NCI-H2029 treated with DMSO at 0.1 percent for 48 hours (cell line): ENCODE measurements around the gene AIFM3.
"Not testable (repeated sequence)": the region's sequence is repeated elsewhere in the genome, so short reads cannot be mapped to it uniquely, and the experiment has no call there.

ENCODE experiments used
- DNase-seq: peaks from one replicate; lab custom pipeline; 2025; lab: John Stamatoyannopoulos, UW

The AIFM3 gene

DNA sequence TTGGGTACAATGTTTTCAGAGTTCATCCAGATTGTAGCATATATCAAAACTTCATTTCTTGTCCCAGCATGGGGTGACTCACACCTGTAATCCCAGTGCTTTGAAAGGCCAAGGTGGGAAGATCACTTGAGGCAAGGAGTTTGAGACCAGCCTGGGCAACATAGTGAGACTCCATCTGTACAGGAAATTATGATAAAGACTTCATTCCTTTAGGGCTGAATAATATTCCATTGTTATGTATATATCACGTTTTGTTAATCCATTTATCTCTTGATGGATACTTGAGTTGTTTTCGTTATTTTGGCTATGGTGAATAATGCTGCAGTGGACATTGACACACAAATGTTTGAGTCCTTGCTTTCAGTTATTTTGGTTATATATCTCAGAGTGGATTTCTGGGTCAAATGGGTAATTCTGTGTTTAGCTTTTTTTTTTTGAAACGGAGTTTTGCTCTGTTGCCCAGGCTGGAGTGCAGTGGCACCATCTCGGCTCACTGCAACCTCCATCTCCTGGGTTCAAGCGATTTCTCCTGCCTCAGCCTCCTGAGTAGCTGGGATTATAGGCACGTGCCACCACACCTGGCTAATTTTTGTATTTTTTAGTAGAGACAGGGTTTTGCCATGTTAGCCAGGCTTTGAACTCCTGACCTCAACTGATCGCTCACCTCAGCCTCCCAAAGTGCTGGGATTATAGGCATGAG, 24.7 kb upstream of the AIFM3 start:
- DNase-seq, result not testable (repeated sequence)

DNA sequence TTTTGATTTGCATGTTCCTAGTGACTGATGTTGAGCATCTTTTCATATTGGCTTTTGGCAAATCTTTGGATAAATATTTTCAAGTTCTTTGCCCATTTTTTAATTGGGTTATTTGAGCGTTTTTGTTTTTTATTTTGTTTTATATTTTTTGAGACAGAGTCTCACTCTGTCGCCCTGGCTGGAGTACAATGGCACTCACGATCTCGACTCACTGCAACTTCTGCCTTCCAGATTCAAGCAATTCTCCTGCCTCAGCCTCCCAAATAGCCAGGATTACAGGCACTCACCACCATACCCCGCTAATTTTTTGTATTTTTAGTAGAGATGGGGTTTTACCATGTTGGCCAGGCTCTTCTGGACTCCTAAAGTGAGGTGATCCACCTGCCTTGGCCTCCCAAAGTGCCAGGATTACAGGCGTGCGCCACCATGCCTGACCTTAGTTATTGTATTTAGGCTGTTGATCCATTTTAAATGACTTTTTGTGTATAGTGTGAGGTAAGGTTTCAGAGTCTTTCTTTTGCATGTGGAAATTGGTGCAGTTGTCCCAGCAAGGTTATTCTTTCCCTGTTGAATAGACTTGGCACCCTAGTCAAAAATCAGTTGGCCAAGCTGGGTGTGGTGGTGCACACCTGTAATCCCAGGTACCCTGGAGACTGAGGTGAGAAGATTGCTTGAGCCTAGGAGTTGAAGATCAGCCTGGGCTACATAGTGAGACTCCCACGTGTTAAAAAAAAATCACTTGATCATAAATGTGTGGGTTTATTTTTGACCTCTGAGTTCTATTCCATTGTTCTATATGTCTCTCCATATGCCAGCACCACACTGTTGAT, 23.7 kb upstream of the AIFM3 start:
- no peak for DNase-seq

DNA sequence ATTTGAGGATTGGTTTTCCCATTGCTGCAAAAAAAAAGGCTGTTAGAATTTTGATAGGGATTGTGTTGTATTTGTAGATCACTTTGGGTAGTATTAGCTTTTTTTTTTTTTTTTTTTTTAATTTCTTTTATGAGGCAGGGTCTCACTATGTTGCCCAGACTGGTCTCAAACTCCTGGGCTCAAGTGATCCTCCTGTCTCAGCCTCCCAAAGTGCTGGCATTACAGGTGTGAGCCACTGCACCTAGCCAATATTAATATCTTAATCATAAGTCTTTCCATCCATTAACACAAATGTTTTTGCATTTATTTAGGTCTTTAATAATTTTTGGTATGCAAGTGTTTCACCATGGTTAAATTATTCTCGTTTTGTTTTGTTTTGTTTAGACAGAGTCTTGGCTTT, 23.0 kb upstream of the AIFM3 start:
- DNase-seq, result no peak

DNA sequence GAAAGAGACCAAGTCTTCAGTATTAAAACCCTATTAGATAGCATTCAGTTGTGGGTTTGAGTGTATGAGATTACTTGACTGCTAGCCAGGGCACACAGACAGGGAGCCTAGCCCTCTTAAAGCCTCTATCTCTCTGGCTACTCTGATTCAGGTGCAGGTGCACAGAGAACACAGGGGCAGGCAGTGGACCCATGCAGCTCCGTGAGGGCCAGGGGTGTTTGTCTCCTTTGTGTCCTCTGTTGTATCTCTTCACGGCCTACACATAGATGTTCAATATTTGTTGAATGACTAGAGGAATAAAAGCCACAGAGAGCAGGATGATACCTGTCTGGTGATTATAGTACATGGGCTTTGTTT, 21.5 kb upstream of the AIFM3 start:
- no peak for DNase-seq

DNA sequence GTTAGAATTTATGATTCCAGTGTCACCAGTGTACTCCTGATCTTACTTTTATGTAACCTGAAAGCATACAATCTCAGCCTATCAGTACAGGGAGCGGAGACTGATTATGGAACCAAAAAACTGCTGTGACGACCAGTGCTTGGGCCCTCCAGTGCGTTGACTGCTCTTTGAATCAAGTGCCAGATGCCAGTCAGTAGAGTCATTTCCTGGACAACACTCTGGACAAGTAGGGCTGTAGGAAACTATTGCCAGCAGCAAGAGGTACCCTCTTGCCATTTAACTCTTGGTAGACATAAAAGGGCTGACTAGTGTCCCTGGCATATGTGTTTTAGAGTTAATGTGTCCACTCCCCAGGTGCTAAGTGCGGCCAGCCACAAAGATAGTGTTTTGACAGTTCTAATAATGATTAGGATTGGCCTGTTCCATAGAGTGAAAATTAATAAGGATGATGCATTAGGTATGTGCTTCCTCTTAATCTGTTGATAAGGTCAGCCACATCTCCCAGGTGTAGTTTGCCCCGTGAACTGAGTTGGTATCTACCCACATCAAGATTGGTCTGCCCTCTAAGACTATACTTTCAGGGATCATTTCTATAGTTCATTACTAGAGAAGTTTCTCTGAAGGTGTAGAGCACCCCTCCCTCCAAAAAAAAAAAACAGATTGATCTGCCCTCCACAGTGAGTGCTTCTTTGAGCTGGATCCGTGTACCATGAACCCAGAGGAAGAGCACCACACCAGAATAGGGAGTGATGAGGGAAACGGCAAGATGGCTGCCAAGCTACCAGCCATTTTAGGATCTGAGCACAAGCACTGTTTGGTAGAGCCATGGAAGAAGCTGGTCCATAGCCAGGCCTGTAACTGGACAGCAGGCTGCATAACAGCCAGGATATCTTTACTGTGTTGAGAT, 20.7 kb upstream of the AIFM3 start:
- peak; percentile 11 for DNase-seq

DNA sequence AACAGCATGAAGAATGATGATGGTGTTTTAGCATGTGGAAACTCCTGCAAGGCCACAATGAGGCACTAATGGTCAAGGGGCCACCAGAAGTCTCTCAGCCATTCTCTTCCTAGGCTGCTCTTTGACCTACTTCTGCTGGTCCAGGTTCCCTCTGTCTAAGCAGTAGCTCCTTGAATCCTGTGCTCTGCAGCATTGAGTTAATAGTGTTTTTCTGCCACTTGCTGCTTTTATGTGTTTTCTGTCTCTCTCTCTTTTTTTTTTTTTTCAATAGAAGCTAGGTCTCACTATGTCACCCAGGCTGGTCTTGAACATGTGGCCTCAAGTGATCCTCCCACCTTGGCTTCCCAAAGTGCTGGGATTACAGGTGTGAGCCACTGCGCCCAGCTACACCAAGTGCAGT, 20.1 kb upstream of the AIFM3 start:
- DNase-seq, result no peak

DNA sequence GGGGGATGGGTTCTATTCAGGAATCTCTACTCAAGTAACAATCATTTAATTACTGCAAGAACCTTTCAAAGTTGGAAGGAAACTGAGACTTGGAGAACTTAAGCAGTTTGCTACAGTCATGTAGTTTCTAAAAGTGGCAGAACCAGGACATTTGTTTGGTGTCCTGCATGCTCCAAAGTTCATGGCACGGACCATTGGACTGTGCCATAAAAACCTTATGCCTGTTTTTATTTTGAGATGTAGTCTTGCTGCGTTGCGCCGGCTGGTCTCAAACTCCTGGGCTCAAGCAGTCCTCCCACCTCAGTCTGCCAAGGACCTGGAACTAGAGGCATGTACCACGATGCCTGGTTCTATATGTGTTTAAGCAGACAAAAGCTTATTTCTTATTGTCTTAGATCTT, 18.6 kb upstream of the AIFM3 start:
- DNase-seq, result no peak

DNA sequence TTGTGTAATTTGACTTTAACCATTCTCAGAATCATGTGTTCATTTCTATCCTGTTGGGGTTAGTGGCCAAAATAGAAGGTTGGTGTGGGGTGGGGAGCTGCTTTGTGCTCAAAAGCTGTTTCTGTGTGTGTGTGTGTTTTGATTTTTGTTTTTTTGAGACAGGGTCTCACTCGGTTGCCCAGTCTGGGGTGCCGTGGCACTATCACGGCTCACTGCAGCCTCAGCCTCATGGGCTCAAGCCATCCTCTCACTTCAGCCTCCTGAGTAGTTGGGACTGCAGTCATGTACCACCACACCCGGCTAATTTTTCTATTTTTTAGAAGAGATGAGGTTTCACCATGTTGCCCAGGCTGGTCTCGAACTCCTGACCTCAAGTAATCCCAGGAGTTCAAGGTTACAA, 18.1 kb upstream of the AIFM3 start:
- DNase-seq, result no peak

DNA sequence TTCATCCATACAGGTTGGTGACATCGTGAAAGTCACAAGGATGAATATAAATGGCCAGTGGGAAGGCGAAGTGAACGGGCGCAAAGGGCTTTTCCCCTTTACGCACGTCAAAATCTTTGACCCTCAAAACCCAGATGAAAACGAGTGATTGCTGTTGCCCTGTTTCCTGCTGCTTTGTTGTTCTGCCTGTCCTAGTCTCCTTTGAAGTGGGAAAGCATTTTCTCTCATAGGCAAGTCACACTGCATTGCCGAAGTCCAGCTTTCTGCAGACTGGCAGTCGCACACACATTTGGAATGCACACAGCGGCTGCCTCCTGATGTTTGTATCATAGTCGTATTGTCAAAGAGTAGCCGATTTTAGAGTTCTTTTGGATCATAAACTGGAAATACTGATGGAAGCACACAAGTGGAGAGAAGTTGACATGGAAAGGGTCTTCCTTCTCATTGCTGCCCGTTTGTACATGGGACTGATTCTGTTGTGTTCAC, 17.3 kb upstream of the AIFM3 start:
- DNase-seq, result no peak

DNA sequence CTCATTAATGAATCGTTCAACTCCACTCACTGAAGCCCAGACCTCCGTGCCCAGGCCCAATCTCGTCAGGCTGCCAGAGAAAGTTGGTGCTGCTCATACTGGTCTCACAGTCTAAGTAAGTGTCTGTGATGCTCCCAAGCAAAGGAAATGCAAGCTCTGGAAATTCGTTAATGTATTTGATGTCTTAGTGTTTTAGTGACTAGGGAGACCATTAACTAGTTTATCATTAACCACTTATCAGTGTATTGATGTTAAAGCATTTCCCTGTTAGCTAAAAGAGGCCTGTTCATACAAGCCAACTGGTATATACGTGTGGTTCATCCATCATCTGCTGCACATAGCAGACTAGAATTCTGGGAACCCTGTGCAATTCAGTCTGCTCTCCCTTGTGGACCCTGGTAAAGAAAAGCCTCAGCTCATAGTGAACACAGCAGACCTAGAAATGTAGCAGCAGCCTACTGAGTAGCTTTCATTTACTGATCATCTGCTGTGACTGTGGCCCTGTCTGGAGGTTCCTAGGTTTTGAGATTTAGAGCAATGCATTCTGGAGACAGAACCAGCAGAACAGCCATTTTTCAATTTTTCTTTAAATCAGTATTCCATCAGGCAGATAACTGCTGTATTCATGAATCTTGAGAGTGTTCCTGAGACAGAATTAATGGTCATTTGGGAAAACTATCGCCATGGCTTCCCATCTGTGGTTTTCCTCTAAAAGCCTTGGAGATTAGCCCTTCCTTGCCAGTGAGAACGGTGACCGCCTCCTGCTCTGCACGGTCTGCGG, 15.7 kb upstream of the AIFM3 start:
- no peak for DNase-seq

DNA sequence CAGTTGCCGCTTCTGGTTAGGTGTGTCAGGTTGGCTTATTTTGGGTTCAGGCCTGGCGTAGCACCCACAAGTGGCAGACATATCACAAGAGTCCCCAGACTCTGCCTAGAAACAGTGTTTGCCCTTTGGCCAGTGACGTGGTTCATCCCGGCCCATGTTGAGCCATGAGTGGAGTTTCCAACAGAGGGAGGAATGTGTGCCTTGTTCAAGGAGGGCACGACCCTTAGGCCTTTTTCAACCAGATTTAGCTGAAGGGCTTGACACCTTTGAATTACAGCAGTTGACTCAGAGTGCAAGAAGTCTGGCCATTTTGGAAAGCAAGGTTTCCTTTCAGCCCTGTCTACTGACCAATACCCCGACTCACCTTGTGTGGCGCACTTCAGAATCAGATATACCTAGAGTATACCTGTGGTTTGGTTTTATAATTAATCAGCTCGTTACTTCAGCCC, 15.1 kb upstream of the AIFM3 start:
- no peak for DNase-seq

DNA sequence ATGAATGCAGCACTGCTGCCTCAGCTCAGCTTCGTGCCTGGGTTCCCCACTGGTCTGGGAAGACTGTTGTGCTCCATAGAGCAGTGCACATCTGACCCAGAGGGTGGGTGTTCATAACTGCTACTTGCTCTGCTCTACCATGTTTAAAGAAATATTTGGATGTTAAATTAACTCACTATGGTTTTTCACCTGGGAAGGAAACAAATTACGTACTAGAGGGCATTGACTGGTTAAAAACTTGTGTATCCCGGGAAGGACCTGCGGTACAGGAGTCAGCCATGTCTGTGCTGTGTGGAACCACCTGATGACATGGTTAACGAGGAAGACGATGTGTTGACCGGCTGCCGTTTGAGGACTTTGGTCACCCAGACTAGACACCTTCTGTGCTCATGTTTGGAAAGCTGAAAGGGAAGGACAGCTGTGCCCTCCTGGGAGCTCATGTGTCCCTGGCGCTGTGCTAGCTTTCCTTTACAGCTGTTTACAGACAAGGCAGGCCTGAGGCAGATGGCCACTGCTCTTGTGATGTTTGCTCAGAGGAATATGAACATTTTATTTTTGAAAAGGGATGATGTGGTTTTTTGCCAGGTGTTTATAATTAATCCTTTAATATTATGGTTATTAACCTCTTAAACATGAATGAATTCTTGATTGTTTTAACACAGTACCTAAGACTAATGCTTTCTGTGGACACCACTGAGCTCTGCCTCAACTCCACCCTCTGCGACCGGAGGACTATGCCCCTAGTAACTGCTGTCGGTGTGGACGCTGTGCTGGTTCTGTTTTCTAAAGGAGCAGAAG, 14.3 kb upstream of the AIFM3 start:
- DNase-seq, result peak; percentile 12

DNA sequence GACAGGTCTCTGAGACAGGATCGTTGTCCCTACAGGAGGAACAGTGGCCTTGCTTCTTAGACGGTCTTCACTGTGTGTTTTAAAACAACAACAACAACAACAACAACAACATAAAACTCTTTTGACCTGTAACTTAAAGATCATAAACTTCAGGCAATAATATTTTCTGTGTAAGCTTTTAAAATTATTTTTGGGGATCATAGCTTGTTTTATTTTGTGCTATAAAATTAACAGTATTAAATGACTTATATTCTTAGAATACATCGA, 13.8 kb upstream of the AIFM3 start:
- DNase-seq, result no peak

DNA sequence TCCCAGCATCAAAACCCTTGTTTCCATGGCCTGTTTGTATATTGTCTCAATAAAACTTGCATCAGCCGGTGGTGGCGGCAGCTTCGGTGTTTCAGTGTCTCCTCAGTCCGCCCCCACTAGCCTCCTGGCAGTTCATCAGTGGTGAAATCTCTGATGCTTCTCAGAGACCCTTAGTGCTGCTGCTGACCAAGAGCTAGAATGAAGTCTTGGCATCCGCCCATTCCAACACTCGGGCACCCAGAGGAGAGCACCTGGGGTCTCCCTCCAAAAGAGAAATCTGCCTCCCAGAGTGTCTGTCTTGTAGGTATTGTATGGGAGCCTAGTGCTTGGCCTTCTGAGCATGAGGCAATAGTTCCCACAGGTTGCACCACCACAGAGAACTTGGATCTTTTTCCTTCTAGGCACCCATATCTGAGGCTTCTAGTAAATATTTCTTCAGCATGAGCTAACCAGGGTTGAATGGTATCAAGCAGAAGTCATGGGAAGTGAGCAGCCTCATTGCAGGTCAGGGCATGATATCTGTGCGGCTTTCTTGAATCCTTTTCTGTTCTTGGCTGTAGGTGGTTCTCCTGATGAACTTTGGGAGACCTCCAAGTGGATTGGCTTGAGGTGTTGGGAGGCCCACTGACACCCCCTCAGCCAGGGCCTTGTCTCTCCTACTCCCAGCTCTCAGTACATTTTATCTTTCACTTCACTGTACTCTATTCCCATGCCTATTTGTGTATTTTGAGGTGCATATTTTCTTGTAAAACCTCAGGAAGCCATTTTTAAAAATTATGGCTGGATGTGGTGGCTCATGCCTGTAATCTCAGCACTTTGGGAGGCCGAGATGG, 13.2 kb upstream of the AIFM3 start:
- no peak for DNase-seq

DNA sequence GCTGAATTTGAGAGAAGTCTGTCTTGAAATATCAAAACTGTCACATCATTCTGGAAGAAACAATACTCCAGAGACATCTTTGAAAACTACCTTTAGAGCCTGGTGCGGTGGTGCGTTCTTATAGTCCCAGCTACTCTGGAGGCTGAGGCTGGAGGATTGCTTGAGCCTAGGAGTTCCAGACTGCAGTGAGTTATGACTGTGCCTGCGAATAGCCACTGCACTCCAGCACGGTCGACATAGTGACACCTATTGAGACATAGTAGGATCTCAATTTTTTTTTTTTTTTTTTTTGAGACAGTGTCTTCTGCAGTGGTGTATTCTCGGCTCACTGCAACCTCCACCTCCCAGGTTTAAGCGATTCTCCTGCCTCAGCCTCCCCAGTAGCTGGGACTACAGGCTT, 11.5 kb upstream of the AIFM3 start:
- no peak for DNase-seq

DNA sequence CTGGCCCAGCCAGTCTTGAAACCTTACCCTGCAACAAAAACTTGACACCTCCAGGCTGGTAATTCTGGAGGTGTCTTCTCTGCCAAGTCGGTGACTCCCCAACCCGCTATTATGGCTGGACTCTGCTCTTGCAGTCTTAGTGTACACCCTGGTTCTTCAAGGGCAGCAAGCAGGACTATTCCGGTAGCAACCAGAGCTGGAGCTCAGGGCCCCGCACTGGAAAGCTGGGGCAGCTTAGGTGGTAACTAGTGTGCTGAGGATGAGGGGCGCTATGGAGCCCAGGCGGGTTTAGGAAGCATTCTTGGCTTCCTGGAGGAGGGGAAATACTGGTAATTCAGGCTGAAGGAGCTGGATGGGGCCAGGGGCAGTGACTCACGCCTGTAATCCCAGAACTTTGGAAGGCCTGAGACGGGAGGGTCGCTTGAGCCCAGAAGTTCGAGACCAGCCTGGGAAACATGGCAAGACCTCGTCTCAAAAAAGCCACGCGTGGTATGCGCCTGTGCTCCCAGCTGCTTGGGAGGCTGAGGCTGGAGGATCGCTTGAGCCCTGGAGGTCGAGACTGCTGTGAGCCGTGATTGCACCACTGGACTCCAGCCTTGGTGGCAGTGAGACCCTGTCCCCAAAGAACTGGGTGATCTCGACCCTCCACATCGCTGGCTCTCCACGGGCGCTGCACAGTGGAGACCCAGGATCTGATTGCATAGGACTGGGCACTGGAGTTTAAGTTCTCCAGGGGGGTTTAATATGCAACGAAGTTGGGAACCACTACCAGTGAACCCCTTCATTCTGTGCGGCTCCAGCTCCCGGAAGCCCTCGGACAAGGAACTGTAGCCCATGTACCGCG, 10.6 kb upstream of the AIFM3 start:
- no peak for DNase-seq

DNA sequence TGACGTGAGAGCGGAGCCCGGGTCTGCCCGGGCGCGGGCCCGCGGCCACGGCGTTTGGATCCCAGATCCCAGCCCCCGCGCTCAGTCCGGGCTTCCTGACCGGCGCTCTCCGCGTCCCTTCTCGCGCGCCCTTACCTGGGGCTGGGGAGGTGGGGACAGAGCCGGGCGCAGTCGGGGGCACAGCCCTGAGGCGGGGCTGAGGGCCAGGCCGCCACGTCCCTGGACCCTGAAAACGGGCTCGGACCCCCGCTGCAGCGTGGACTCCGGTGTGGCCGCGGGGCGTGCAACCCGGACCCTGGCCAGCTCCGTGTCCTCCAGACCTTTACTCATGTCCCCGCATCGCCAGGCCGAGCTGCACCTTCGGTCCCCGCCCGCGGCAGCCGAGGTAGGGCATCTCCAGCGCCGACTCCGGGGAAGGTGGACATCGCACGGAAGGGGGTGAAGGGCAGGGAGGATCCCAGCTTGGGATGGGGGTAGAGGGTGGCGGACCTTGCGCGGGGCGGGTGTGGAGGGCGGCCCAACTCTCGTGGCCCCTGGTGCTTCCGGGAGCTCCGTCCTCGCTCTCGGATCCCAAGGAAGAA, 9.9 kb upstream of the AIFM3 start:
- no peak for DNase-seq

DNA sequence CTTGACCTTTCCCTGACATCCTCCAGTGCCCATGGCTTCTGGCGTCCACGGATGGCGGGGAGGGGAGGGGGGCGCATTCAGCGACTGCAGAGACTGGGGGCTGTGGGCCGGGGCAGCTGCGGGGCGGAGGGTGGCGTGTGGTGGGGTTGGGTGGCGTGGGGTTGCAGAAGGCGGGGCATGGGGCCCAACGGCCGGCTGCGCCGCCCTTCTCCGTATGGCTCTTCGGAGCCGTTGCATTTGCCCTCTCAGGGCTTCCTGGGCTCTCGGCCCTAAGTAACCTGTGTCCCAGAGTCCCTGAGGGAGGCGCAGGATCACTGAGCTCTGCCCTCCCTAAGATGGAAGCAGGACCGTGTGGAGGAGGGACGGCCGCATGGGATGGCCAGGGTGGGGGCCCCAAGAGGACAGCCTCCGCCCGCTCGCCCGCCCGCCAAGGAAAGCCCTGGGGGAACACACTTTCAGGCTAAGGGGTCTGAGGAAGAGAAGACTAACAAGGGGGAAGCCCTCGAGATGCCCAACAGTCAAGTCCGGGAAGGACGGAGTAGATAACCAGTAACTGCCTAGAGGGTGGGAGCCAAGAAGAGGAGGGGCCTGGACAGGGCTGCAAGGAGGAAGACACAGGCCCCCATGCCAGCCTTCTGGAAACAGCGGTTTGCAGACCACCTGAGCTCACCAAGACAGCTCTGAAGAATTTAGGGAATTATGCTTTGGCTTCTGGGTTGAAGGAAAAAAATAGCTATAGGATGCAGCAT, 9.2 kb upstream of the AIFM3 start:
- DNase-seq, result no peak
